T-helper 17 cell (primary cell): Measurements from ENCODE around the gene PPP3CA. TPM values are rescaled to one million over a fixed set of nuclear protein-coding genes. Genes with fewer than 3 reads are reported as not detected.
A peak's percentile ranks its signal among the peaks of the same experiment; 100 is the strongest.
"Not testable (repeated sequence)": the region's sequence is repeated elsewhere in the genome, so short reads cannot be mapped to it uniquely, and the experiment has no call there.

Experiments used
- ATAC-seq: fragments of 150-1000 bp; cut with Tn5 transposase; 2 replicates; pipeline ENCODE4 v1.10.0; 2021; ENCODE audit warnings: mild to moderate bottlenecking, moderate library complexity
- DNase-seq, 3 donors: peaks; one replicate each; pipeline versions ENCODE4 v3.0.0 to v3.0.0-alpha.2; 2020 to 2021
- H3K9me3 ChIP-seq: one replicate; pipeline ENCODE4 v1.7.0; 2013; ENCODE audit warnings: low read length, mild to moderate bottlenecking; ENCODE audit not compliant: control insufficient read depth, poor library complexity, severe bottlenecking
- H3K27ac Mint-ChIP-seq: one replicate; pipeline ENCODE4 v1.8.0; 2022; ENCODE audit warnings: mild to moderate bottlenecking, moderate library complexity, mixed read lengths
- H3K27me3 Mint-ChIP-seq: one replicate; pipeline ENCODE4 v1.8.0; 2022; ENCODE audit warnings: mixed read lengths
- H3K36me3 Mint-ChIP-seq: one replicate; pipeline ENCODE4 v1.8.0; 2022; ENCODE audit warnings: low read depth, mixed read lengths
- H3K4me1 Mint-ChIP-seq: one replicate; pipeline ENCODE4 v1.8.0; 2022; ENCODE audit warnings: mild to moderate bottlenecking, mixed read lengths
- H3K4me3 Mint-ChIP-seq: one replicate; pipeline ENCODE4 v1.8.0; 2022; ENCODE audit warnings: mild to moderate bottlenecking, moderate library complexity, mixed read lengths
- total RNA-seq, 4 donors: library from RNA in 2 of 4; stranded (reverse) in 2 of 4; gene quantifications; one replicate each; pipeline ENCODE4 v1.2.3 and lab custom pipeline; 2022 to 2026

Gene PPP3CA
- total RNA-seq, 2 donors from 2014 or later, result 28.4 to 36.9 TPM

GRCh38 chr4:101254776-101255175, 92.5 kb downstream of the PPP3CA start:
- Mint-ChIP-seq H3K27ac (no peak overlapping the region), H3K4me1 (peaks cover 34% of the 10 kb centered on the region), H3K4me3 (no peak overlapping the region)

GRCh38 chr4:101253121-101253520, 94.2 kb downstream of the PPP3CA start:
- Mint-ChIP-seq H3K4me1 (peaks cover 24% of the 10 kb centered on the region), H3K36me3 (no peaks in the 10 kb centered on the region), H3K4me3 (no peak overlapping the region), H3K27ac (no peak overlapping the region), H3K27me3 (no peaks in the 10 kb centered on the region)
- ATAC-seq (no peak), DNase-seq (no peak)
- no peaks in the 10 kb centered on the region for H3K9me3 ChIP-seq

More at GRCh38 chr4:101254776-101255175, 92.5 kb downstream of the PPP3CA start:
- Mint-ChIP-seq H3K36me3 (no peaks in the 10 kb centered on the region), H3K27me3 (no peaks in the 10 kb centered on the region)
- ATAC-seq (no peak), DNase-seq (no peak)
- no peaks in the 10 kb centered on the region for H3K9me3 ChIP-seq

- DNase-seq (no peak), ATAC-seq (no peak)
- no peak overlapping the region for H3K4me3 Mint-ChIP-seq
- peaks cover 24% of the 10 kb centered on the region for H3K4me1 Mint-ChIP-seq
- no peaks in the 10 kb centered on the region for H3K27me3 Mint-ChIP-seq
- no peak overlapping the region for H3K27ac Mint-ChIP-seq
- no peaks in the 10 kb centered on the region for H3K9me3 ChIP-seq
- no peaks in the 10 kb centered on the region for H3K36me3 Mint-ChIP-seq
These were observed 94.6 kb downstream of the PPP3CA start for GRCh38 chr4:101252721-101253120.

- H3K36me3 Mint-ChIP-seq, result no peaks in the 10 kb centered on the region
- DNase-seq (no peak), ATAC-seq (no peak)
- no peak overlapping the region for H3K4me3 Mint-ChIP-seq
- H3K27me3 Mint-ChIP-seq, result no peaks in the 10 kb centered on the region
- H3K4me1 Mint-ChIP-seq, result peaks cover 20% of the 10 kb centered on the region
- H3K9me3 ChIP-seq, result no peaks in the 10 kb centered on the region
- H3K27ac Mint-ChIP-seq, result no peak overlapping the region
These were observed 96.1 kb downstream of the PPP3CA start for GRCh38 chr4:101251261-101251660.

- H3K4me3 Mint-ChIP-seq, result no peak overlapping the region
- DNase-seq (no peak), ATAC-seq (no peak)
- no peaks in the 10 kb centered on the region for H3K27me3 Mint-ChIP-seq
- H3K27ac Mint-ChIP-seq, result no peak overlapping the region
- H3K9me3 ChIP-seq, result no peaks in the 10 kb centered on the region
- peaks cover 25% of the 10 kb centered on the region for H3K4me1 Mint-ChIP-seq
- H3K36me3 Mint-ChIP-seq, result no peaks in the 10 kb centered on the region
These were observed 103.0 kb downstream of the PPP3CA start for GRCh38 chr4:101244349-101244748.

- no peaks in the 10 kb centered on the region for H3K27me3 Mint-ChIP-seq
These were observed 104.9 kb downstream of the PPP3CA start for GRCh38 chr4:101242441-101242840.

GRCh38 chr4:101240099-101240498, 107.2 kb downstream of the PPP3CA start:
- Mint-ChIP-seq H3K27ac (peak overlapping the region; percentile 21), H3K4me1 (peaks cover 33% of the 10 kb centered on the region), H3K36me3 (no peaks in the 10 kb centered on the region), H3K4me3 (no peak overlapping the region), H3K27me3 (no peaks in the 10 kb centered on the region)
- DNase-seq, result no peak
- no peak for ATAC-seq
- peaks cover 2% of the 10 kb centered on the region for H3K9me3 ChIP-seq

More at GRCh38 chr4:101242441-101242840, 104.9 kb downstream of the PPP3CA start:
- H3K9me3 ChIP-seq, result no peaks in the 10 kb centered on the region
- no peak overlapping the region for H3K4me3 Mint-ChIP-seq
- no peak overlapping the region for H3K27ac Mint-ChIP-seq
- peaks cover 34% of the 10 kb centered on the region for H3K4me1 Mint-ChIP-seq
- no peaks in the 10 kb centered on the region for H3K36me3 Mint-ChIP-seq
- ATAC-seq (no peak), DNase-seq (no peak)

- ATAC-seq (no peak), DNase-seq (no peak)
- no peak overlapping the region for H3K4me3 Mint-ChIP-seq
- peaks cover 2% of the 10 kb centered on the region for H3K9me3 ChIP-seq
- peaks cover 31% of the 10 kb centered on the region for H3K4me1 Mint-ChIP-seq
- H3K36me3 Mint-ChIP-seq, result no peaks in the 10 kb centered on the region
- H3K27me3 Mint-ChIP-seq, result no peaks in the 10 kb centered on the region
- H3K27ac Mint-ChIP-seq, result peak overlapping the region; percentile 21
These were observed 107.7 kb downstream of the PPP3CA start for GRCh38 chr4:101239665-101240064.

GRCh38 chr4:101238706-101239105, 108.6 kb downstream of the PPP3CA start:
- Mint-ChIP-seq H3K4me1 (peaks cover 24% of the 10 kb centered on the region), H3K4me3 (no peak overlapping the region), H3K27ac (peak overlapping the region; percentile 21), H3K36me3 (no peaks in the 10 kb centered on the region), H3K27me3 (no peaks in the 10 kb centered on the region)
- no peak for DNase-seq
- peaks cover 2% of the 10 kb centered on the region for H3K9me3 ChIP-seq
- ATAC-seq, result no peak

GRCh38 chr4:101237773-101238172, 109.6 kb downstream of the PPP3CA start:
- Mint-ChIP-seq H3K27ac (no peak overlapping the region), H3K36me3 (no peaks in the 10 kb centered on the region), H3K4me1 (peaks cover 24% of the 10 kb centered on the region), H3K4me3 (no peak overlapping the region), H3K27me3 (no peaks in the 10 kb centered on the region)
- ATAC-seq (no peak), DNase-seq (no peak)
- H3K9me3 ChIP-seq, result peaks cover 2% of the 10 kb centered on the region

GRCh38 chr4:101236097-101236496, 111.2 kb downstream of the PPP3CA start:
- no peak overlapping the region for H3K4me3 Mint-ChIP-seq
- DNase-seq, result no peak
- H3K36me3 Mint-ChIP-seq, result no peaks in the 10 kb centered on the region
- no peak overlapping the region for H3K27ac Mint-ChIP-seq
- no peak for ATAC-seq
- H3K4me1 Mint-ChIP-seq, result peaks cover 25% of the 10 kb centered on the region
- H3K27me3 Mint-ChIP-seq, result no peaks in the 10 kb centered on the region
- H3K9me3 ChIP-seq, result peaks cover 2% of the 10 kb centered on the region

- peaks cover 27% of the 10 kb centered on the region for H3K4me1 Mint-ChIP-seq
- not testable (repeated sequence) for H3K27me3 Mint-ChIP-seq, DNase-seq, H3K27ac Mint-ChIP-seq, H3K36me3 Mint-ChIP-seq, H3K4me3 Mint-ChIP-seq, ATAC-seq, H3K9me3 ChIP-seq
These were observed 113.2 kb downstream of the PPP3CA start for GRCh38 chr4:101234141-101234540.

GRCh38 chr4:101232074-101232776, 115.1 kb downstream of the PPP3CA start:
- ATAC-seq (peak; percentile 33), DNase-seq (no peak)
- H3K9me3 ChIP-seq, result peaks cover 2% of the 10 kb centered on the region
- Mint-ChIP-seq H3K4me1 (peaks cover 20% of the 10 kb centered on the region), H3K4me3 (no peak overlapping the region), H3K36me3 (peaks cover 2% of the 10 kb centered on the region), H3K27ac (peak overlapping the region; percentile 53), H3K27me3 (no peaks in the 10 kb centered on the region)

- ATAC-seq (no peak), DNase-seq (no peak)
- Mint-ChIP-seq H3K27me3 (no peaks in the 10 kb centered on the region), H3K27ac (peak overlapping the region; percentile 53), H3K36me3 (peaks cover 2% of the 10 kb centered on the region), H3K4me3 (no peak overlapping the region), H3K4me1 (peaks cover 24% of the 10 kb centered on the region)
- H3K9me3 ChIP-seq, result no peaks in the 10 kb centered on the region
These were observed 116.4 kb downstream of the PPP3CA start for GRCh38 chr4:101230801-101231426.
